ENCODE measurements around the gene TNIK. TPM values are rescaled to one million over a fixed set of nuclear protein-coding genes. Genes with fewer than 3 reads are reported as not detected.

TNIK gene
- total and polyA plus RNA-seq, 2 donors from 2014 or later = 3.6 to 48.9 TPM

DNA sequence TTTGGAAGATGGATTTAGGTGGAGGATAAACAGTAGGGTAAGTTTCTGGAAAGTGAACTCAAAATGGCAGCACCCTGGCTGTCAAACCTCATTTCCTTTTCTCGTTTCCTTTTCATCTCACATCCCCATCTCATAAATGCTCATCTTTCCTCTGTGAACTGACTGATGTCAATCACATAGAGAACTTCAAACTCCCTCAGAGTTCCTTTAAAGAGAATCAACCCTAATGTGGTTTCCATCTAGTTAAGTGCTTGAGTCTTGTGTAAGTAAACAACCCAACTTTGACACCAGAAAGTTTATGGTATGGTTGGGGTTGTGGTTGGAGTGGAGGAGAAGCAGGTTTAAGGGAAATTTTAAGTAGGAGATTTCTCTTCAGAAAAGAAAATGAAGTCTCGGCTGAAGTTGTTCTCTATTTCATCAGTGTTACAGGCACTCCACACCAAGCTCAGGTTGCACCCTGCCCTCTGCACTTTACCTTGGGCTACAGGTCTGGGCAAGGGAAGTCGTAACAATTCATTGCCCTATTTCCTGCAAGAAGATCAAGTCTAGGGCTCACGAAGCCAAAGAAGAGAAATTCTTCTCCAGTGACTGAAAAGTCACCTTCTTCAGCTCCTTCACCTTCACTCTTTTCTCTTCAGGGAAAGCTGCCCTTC lies 34.4 kb upstream of the TNIK start:
- intact Hi-C loops (cut with DNase I) = no loop called here
- DNase-seq (no peak), FAIRE-seq (no peak)
- Histone ChIP-seq H3K4me3 (ENCODE audit: low read length in 3 of 3) (no peak overlapping the region), H3K27ac (ENCODE audit: low read depth in 2 of 2, low read length in 2 of 2) (no peak overlapping the region), H3K36me3 (ENCODE audit: control insufficient read depth in 2 of 3, insufficient read depth in 3 of 3, low read length in 3 of 3) (no peaks in the 10 kb centered on the region), H3K9me3 (ENCODE audit: control insufficient read depth in 2 of 3, insufficient read depth in 1 of 3, low read length in 3 of 3) (no peaks in the 10 kb centered on the region), H3K27me3 (ENCODE audit: control insufficient read depth, insufficient read depth, low read length) (no peaks in the 10 kb centered on the region), H3K9ac (ENCODE audit: low read length in 3 of 3) (no peak overlapping the region), H3K4me1 (ENCODE audit: control insufficient read depth in 2 of 3, insufficient read depth in 2 of 3, low read depth in 1 of 3, low read length in 3 of 3) (no peaks in the 10 kb centered on the region)
- TF ChIP-seq, protein P1, sequence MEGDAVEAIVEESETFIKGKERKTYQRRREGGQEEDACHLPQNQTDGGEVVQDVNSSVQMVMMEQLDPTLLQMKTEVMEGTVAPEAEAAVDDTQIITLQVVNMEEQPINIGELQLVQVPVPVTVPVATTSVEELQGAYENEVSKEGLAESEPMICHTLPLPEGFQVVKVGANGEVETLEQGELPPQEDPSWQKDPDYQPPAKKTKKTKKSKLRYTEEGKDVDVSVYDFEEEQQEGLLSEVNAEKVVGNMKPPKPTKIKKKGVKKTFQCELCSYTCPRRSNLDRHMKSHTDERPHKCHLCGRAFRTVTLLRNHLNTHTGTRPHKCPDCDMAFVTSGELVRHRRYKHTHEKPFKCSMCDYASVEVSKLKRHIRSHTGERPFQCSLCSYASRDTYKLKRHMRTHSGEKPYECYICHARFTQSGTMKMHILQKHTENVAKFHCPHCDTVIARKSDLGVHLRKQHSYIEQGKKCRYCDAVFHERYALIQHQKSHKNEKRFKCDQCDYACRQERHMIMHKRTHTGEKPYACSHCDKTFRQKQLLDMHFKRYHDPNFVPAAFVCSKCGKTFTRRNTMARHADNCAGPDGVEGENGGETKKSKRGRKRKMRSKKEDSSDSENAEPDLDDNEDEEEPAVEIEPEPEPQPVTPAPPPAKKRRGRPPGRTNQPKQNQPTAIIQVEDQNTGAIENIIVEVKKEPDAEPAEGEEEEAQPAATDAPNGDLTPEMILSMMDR (IDR thresholded peaks at IDR 0.05; ENCODE audit: borderline replicate concordance, extremely low read depth, insufficient read depth) = no peak

DNA sequence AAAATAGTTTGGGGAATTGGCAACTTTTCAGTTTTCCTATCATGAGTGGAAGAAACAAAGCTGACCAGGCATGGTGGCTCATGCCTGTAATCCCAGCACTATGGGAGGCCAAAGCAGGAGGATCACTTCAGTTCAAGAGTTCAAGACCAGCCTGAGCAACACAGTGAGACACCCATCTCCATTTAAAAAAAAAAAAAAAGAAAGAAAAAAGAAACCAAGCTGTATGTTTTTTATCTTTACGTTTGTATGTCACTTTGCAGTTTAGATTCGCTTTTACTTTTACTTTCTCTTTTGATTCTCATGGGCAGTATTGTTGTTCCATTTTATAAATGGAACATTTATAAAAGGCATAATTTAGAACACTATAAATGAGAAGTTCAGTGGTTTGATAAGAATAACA lies 31.2 kb upstream of the TNIK start:
- H3K27ac ChIP-seq (ENCODE audit: low read depth in 2 of 2, low read length in 2 of 2) = no peak overlapping the region
- intact Hi-C loops (cut with DNase I) = no loop called here
- no peak overlapping the region for H3K9ac ChIP-seq (ENCODE audit: low read length in 3 of 3)
- H3K9me3 ChIP-seq (ENCODE audit: control insufficient read depth in 2 of 3, insufficient read depth in 1 of 3, low read length in 3 of 3) = no peaks in the 10 kb centered on the region
- H3K4me1 ChIP-seq (ENCODE audit: control insufficient read depth in 2 of 3, insufficient read depth in 2 of 3, low read depth in 1 of 3, low read length in 3 of 3) = no peaks in the 10 kb centered on the region
- H3K27me3 ChIP-seq (ENCODE audit: control insufficient read depth, insufficient read depth, low read length) = no peaks in the 10 kb centered on the region
- no peak overlapping the region for H3K4me3 ChIP-seq (ENCODE audit: low read length in 3 of 3)
- TF ChIP-seq, protein P1 (IDR thresholded peaks at IDR 0.05; ENCODE audit: borderline replicate concordance, extremely low read depth, insufficient read depth) = no peak
- H3K36me3 ChIP-seq (ENCODE audit: control insufficient read depth in 2 of 3, insufficient read depth in 3 of 3, low read length in 3 of 3) = no peaks in the 10 kb centered on the region
- FAIRE-seq (no peak), DNase-seq (no peak)

DNA sequence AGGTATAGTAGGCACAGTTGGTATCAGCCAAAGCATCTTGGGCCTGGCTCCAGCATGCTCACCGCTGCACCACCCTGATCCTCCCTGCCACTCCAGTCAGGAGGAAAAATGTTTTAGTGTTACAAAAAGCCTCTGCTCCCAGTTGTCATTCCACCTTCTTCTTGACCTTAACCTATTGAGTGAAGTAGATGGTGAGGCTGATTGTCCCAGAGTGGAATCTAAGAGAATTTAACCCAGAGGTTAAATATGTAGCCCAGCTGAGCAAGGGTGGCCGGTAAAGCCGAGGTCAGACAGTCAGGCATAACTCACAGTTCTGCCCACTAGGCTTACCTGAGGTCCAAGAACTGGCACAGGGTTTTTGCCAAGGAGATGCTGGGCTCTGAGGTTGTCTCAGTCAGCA lies 30.7 kb upstream of the TNIK start:
- intact Hi-C loops (cut with DNase I) = no loop called here
- DNase-seq (no peak), FAIRE-seq (no peak)
- no peaks in the 10 kb centered on the region for H3K4me1 ChIP-seq (ENCODE audit: control insufficient read depth in 2 of 3, insufficient read depth in 2 of 3, low read depth in 1 of 3, low read length in 3 of 3)
- no peaks in the 10 kb centered on the region for H3K27me3 ChIP-seq (ENCODE audit: control insufficient read depth, insufficient read depth, low read length)
- H3K9ac ChIP-seq (ENCODE audit: low read length in 3 of 3) = no peak overlapping the region
- TF ChIP-seq, protein P1 (IDR thresholded peaks at IDR 0.05; ENCODE audit: borderline replicate concordance, extremely low read depth, insufficient read depth) = no peak
- H3K36me3 ChIP-seq (ENCODE audit: control insufficient read depth in 2 of 3, insufficient read depth in 3 of 3, low read length in 3 of 3) = no peaks in the 10 kb centered on the region
- H3K4me3 ChIP-seq (ENCODE audit: low read length in 3 of 3) = no peak overlapping the region
- H3K27ac ChIP-seq (ENCODE audit: low read depth in 2 of 2, low read length in 2 of 2) = no peak overlapping the region
- H3K9me3 ChIP-seq (ENCODE audit: control insufficient read depth in 2 of 3, insufficient read depth in 1 of 3, low read length in 3 of 3) = no peaks in the 10 kb centered on the region

DNA sequence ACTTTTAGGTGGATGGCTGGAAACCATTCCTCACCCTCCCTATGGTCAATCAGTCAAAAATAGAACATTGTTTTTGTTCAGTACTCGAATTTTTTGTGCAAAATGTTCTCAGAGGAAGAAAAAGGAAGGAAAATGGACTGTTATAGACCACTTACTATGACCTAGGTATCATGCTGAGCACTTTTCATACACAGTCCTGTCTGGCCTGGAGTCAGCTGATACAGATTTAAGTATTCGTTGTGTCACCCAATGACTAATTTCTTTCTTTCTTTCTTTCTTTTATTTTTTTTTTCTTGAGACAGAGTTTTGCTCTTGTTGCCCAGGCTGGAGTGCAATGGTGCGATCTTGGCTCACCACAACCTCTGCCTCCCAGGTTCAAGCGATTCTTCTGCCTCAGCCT lies 29.1 kb upstream of the TNIK start:
- Histone ChIP-seq H3K36me3 (ENCODE audit: control insufficient read depth in 2 of 3, insufficient read depth in 3 of 3, low read length in 3 of 3) (no peaks in the 10 kb centered on the region), H3K4me1 (ENCODE audit: control insufficient read depth in 2 of 3, insufficient read depth in 2 of 3, low read depth in 1 of 3, low read length in 3 of 3) (no peaks in the 10 kb centered on the region), H3K9me3 (ENCODE audit: control insufficient read depth in 2 of 3, insufficient read depth in 1 of 3, low read length in 3 of 3) (no peaks in the 10 kb centered on the region), H3K27me3 (ENCODE audit: control insufficient read depth, insufficient read depth, low read length) (no peaks in the 10 kb centered on the region), H3K4me3 (ENCODE audit: low read length in 3 of 3) (no peak overlapping the region), H3K27ac (ENCODE audit: low read depth in 2 of 2, low read length in 2 of 2) (no peak overlapping the region), H3K9ac (ENCODE audit: low read length in 3 of 3) (no peak overlapping the region)
- DNase-seq (no peak), FAIRE-seq (no peak)
- TF ChIP-seq, protein P1 (IDR thresholded peaks at IDR 0.05; ENCODE audit: borderline replicate concordance, extremely low read depth, insufficient read depth) = no peak
- intact Hi-C loops (cut with DNase I) = no loop called here

Measured in kidney (tissue), 14 donors.